HG02981 (cell line): ENCODE measurements around the gene CLCA1.

Experiments used
- ATAC-seq: cut with Tn5 transposase; IDR thresholded peaks from one replicate; pipeline ENCODE4 v1.9.1; 2021; ENCODE audit warnings: mild to moderate bottlenecking, moderate library complexity; ENCODE audit not compliant: unreplicated experiment

CLCA1 gene

DNA sequence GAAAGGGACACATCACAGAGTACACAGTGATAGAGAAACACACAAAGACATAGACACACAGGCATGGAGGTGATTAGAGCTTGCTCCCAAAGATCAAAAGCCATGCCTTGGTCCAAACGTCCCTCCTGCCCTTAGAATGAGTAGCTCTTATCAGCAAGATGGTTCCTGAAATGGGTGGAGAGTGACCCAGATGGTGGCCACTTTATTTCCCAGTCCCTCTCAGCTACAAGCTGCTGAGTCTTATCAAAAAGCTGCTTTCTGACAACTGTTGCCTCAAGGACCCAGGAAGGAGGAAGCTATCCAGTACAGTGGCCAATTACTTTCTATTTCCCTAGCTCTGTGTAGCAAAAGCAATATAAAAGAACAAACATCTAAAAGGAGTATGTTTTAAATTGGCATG lies 7.7 kb upstream of the CLCA1 start:
- ATAC-seq = no peak

DNA sequence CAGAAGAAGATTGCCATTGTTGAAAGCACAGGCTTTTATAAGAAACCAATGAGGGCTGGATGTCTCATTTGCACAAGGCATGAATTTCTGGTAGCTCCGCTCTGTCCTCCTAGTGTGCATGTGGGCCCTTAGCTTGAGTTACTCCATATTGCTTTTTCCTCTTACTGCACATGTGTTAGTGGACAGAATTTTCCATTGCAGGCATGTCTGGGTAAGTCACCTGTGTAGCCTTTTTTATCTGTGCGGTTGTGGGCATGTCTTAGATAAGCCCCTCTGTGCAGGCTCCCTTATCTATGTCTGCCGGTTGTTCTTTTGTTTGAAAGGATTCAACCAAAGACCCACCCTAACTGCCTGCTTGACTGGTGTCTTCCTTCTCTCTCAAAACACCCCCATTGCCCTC lies 7.2 kb upstream of the CLCA1 start:
- ATAC-seq = no peak

DNA sequence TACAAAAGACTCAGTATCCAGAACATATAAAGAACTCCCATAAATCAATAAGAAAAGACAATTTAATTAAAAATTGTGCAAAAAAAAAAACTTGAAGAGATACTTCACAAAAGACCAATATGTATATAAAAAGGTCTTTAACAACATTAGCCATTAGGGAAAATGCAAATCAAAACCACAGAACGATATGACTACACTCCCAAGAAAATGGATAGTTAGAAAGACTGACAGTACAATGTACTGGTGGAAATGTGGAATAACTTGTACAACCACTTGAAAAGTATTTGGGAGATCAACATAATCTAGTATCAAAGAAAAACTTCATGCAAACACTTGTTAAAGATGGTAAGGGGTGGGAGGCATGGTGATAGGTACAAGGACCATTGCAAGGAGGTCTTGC lies 3.9 kb upstream of the CLCA1 start:
- ATAC-seq = no peak

DNA sequence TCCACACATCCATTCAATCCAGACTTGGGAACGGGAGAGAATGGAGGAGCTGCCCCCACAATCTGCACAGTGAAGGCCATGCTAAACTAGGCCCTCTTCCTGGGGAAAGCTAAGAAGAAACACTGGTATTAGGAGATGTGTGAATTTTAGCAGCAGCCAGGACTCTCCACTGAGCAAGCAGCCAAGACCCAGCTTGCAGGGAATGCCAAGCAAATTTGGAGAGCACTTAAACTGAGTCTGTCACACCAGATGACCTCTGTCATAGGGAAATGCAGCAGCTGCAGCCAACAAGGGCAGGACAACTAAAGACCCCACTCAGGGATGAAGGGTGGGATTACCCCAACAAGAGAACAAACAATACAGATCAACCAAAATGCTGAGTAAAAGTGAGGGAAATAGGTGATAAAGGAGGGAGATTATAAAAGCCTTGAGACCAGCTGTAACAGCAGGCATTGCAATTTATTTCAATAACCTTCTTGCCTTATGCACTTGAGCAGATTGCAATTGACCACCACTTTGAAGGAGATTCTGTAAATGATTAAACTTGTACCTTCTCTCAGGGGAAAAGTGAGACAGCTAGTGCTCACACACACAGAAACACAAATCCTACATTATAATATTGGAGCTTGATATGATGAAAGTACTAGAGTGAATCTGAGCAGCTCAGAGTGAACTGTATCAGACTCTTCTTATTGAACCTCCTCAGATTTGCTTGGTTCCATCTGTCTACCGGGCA lies 2.5 kb upstream of the CLCA1 start:
- no peak for ATAC-seq

DNA sequence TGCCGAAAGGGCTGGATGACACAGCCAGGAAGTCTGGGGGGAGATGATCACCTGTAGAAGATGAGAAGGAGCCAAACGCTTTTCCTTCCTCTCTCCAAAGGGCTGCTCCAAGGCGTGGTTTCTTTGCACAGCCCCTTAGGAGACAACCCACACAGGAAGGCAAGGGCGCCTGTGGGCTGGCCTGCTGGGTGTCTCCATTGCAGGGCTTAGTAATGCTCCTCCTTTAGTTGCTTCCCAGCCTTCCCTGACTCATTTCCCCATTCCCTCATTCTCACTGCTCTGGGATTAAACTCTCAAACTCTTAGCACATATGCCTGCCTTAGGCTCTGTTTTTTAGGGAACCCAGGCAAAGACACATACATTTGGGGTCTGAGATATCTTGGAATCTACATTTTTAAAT lies 1.7 kb upstream of the CLCA1 start:
- no peak for ATAC-seq

DNA sequence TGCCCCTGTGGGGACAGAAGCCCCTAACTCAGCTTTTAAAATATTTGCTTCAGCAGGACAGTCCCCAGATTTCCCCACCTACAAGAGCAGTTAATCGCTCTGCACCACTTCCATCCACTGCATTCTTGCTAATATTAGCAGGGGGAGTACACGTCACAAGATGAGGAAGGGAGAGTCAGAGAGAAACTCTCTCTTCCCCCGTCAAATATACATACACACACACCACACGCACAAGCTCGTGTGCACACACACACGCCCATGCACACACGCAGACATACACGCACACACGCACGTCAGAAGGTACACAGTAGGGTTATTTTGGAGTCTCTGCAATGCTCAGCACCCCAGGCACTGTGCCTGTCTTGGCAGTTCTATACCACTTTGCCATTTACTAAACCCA lies 2.1 kb downstream of the CLCA1 start:
- no peak for ATAC-seq

DNA sequence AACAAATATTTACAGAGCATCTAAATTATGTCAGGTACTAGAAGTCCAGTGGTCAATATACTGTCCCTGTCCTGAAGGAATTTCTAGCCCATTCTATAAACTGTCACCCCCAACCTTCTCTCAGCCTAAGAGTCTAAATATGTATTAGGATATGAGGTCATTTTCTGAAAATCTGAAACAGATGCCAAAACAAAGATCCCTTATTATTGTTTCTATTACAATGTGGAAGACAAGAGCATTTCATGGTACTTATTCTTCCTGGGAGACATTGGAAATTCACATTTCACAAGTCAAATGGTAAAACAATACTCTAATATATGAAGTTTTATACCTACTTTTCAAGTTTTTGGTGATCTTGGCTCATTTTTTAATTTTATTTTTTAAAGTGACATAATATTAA lies 2.6 kb downstream of the CLCA1 start:
- ATAC-seq = no peak

DNA sequence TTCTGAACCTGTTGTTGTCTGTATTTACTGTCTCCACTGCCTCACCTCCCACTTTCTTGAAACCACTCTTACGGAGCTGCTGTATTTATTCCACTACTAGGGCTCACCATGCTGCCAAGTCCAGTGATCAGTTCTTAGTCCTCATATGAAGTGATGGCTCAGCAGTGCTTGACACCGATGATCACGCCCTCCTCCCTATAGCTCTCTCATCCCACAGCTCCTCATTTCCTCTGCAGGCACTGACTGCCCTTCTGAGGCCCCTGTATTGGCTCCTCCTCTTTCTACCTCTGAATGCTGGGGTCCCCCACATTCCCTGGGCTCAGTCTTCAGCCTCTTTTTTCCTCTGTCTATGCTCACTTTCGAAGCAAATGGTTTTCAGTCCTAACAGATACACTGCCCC lies 3.4 kb downstream of the CLCA1 start:
- ATAC-seq = no peak

DNA sequence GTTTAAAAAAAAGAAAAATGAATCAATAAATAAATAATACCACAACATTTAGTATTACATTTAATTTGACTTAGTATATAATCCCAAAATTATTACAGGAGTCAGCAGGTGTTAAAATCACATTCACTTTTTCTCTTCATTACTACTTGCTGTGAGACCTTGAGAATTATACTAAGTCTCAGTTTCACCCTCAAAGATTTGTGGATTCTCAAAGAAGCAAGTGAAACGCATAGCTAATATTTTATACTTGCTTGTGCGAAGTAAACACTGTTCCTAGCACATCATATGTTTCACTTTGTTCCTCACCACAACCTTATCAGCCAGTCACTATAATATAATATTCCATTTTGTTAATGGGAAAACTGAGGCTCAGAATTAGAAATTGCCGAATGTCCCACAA lies 4.0 kb downstream of the CLCA1 start:
- no peak for ATAC-seq

DNA sequence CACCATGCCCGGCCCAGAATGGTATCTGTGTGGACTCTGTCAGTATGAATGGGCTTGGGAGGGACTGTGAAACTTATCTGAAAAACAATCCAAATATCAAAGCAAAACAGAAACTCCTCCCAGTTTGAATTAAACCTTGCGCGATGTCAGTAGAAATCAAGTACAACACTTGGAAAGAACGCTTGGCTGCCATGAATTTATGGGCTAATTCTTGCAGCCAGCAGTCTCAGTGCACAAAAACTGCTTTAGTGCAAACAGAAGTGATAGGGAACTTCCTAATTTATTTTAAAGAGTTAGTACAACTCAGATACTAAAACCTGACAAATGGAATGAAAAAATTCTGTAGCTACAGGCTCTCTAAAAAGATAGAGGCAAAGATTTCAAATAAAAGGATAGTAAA lies 8.5 kb downstream of the CLCA1 start:
- ATAC-seq = no peak

DNA sequence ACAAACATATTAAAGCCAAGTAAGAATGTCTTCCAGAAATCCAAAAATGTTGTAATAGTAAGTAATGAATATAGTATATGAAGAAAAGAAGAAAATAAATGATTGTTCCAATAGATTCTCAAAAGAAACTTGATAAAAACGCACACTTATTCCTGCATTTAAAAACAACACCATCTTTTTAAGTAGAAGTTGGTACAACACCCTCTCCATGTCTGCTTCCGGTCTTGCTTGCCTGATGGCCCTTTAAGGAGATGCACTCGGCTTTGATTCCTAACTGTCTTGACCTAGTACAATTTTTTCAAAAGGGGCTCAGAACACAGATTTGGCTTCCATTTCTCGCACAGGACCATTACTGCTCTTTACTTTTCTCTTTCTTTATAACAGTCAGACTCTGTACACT lies 9.0 kb downstream of the CLCA1 start:
- no peak for ATAC-seq

DNA sequence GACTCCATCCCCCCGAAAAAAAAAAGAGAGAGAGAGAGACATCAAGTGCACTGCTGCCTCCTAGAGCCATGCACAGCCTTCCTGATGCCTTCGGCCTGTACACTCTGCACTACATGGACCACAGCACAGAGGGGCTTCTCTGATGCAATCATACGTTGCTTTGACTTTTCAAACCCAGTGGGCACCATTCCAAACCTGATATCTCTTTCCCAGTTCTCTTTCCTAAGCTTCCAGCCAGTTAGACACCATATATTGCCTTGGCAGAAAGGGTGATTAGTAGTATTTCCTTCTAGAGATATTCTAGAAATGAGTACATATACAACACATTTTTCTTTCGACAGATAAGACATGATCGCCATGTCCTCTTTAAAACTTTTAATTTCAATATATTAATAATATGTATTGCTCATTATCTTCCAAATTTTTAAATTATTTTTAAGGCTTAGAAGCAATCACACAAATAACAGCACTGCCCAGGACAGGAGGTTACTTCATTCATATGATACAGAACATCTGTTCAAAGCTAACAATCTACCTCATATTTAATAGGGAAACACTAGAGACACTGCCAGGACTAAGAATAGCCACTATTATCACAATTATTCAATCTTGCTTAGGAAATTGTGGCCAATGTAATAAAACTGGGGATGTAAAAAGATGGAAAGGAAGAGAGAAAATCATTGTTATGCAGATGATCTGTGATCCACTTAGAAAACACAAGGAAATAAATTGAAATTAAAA lies 9.9 kb downstream of the CLCA1 start:
- no peak for ATAC-seq

DNA sequence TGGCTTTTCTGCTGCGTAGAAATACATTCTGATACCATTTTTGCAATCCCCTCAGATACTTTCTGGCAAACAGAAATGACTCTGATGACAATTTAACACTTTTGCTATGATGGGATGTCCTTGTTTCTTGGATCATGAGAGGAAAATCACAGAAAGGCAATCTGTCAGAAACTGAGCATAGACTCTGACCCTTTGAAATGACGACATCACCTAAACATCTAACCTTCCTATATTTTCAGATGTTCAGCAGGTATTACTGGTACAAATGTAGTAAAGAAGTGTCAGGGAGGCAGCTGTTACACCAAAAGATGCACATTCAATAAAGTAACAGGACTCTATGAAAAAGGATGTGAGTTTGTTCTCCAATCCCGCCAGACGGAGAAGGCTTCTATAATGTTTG lies 13.2 kb downstream of the CLCA1 start:
- no peak for ATAC-seq

DNA sequence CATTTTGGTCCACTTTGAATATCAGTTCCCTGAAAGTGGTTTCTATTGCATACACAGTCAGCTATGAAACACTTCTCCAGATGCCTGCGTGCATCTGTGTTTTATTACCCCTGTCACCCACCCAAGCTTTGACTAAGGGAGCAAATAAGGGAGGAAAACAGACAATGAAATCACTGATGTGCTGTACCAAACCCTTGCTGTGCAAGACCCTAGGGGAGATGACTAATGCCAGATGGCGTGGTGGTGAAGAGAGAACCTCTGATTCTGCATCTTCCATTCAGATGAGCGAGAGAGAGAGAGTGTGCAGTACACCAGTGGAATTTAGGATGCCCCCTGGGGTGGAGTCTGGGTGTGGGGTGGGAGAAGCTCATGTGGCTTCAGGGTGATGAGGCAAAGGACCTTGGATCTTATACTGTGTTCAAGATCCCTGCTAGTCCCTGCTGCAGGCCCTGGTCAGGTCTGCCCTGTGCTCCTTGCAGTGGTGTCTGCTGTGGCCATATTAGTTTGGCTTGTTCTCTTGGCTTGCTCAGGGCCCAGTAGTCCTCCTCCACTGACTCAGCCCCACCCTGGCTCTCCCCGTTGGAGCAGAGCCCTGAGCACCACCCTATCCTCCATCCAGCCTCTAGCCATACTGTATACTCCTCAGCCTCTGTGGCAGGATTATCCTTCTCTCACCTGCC lies 18.5 kb downstream of the CLCA1 start:
- ATAC-seq = no peak

DNA sequence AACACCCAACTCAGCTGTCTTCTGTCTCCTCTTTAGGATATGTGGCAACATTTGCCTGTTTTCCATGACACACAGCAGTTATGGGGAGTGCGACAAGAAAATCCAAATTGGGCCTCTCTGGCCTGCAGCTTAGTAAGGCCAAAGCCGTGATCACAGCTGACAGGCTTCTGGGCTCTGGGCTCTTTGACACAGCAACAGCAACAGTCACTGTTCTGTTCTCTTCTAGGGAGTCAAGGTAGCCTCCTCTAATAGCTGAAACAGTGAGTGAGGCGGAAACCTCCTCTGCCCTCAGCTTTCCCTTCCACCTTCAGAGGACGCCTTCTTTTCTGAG lies 19.0 kb downstream of the CLCA1 start:
- ATAC-seq = no peak

DNA sequence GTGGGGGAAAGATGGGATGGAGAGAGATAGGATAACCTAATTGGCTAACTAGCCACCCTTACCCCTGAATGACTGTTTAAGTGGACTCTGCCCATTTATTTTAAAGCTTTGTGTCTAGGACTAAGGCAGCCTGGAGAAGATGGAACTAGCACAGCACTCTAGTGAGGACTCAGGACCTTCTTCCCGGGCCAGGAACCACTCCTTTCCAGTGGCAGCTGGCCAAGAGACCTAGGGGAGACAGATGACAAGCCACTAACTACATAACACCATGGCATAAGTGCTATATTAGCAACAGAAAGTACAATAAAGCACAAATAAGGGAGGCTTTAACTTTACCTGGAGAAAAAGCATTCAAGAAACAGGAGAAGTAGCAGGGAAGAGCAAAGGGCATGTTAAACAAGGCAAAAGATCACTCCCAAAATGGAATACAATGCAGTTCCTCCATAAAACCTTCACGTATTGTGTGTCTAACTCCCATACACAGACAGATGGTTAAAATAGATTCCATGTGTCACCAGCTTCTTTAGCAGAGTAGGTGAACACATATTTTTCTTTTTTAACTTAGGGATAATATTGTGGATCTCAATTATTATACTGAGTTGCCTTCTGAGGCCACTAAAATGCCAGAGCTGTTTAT lies 20.6 kb downstream of the CLCA1 start:
- no peak for ATAC-seq

DNA sequence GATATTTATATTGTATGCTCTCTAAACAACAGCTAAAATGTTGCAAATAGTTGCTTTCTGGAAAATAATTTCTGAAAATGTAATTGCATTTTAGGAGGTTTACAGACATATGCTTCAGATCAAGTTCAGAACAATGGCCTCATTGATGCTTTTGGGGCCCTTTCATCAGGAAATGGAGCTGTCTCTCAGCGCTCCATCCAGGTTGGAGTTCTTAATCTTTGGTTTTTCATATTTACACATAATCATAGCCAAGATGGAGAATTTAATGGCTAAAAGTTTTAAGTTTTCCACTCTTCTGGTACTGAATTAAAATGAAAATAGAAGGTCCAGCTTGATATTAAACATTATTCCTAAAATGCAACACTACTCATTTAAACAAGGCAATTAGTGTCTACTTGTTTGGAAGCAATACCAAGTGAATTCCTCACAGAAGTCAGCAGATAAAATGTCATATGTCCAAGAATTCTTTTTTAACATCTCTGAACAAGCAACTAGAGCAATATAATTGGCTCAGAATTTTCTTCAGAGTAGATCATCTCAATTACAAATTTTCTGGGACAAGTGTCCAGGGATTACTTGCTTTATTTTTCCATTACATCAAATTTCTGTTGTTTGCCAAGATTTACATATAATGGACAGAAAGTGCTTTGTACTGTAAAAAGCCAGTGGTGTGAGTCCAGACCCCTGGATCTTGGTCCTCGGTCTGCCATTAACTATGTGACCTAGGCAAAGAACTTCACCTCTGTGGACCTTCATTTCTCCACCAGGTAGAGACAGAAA lies 22.6 kb downstream of the CLCA1 start:
- no peak for ATAC-seq

DNA sequence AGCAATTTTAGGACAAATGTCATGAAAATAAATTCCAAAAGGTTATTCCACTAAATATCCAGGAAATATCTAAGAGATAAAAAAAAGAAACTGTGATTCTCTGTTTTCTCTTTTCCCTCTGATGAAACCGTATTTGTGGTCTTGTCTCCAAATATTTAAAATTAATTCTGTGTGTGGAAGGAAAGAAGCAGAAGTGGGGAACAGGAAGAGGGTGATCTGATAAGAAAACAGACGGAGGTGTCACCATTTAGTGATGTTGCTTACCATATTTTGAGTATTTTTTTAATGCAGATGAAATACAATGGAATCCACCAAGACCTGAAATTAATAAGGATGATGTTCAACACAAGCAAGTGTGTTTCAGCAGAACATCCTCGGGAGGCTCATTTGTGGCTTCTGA lies 29.6 kb downstream of the CLCA1 start:
- ATAC-seq = no peak

DNA sequence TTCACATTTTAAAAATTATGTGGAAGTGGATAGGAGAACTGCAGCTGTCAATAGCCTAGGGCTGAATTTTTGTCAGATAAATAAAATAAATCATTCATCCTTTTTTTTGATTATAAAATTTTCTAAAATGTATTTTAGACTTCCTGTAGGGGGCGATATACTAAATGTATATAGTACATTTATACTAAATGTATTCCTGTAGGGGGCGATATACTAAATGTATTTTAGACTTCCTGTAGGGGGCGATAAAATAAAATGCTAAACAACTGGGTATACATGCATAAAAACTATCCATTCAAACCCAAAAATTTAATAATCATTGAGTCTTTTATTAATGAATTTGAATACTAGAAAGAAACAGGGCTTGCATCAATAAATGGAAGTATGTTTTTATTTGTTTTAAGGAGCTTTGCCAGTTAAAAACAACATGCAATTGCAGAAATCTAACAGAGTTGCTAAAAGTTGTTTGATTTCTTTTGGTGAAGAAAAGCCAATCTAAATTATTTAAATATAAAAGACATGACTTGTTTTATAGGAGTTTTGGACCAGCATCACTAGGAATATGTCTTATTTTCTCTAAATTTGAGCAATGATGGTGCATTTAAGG lies 31.4 kb downstream of the CLCA1 start:
- no peak for ATAC-seq

DNA sequence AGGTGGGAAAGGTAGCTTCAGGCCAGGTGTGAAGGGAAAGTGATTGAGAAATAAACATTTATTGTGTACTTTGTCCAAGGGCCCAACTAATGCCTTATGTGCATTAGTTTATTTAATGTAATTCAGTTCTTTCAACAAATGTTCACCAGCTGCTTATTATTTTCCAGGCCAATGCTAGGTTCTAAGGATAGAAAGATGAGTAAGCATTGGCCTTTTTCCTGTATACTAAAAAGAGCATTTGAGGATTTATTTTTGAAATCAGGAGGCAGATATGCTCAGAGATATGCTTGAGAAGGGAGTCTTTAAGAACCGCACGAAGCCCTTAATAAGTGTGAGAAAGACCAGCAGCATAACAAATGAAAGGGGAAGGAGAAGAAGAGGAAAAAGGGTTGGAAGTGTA lies 32.0 kb downstream of the CLCA1 start:
- ATAC-seq = no peak
